Measurements from ENCODE around the gene KCND1. TPM values are rescaled to one million over a fixed set of nuclear protein-coding genes. Genes with fewer than 3 reads are reported as not detected.

KCND1 gene
- total RNA-seq, result 1 to 10 TPM; 3.8 to 5.0 TPM

- no peaks in the 10 kb centered on the region for H3K36me3 ChIP-seq
- no peaks in the 10 kb centered on the region for H3K27me3 ChIP-seq (replicated peaks; ENCODE audit: insufficient read depth)
- DNase-seq (ENCODE audit: low spot score), result no peak
- ATAC-seq (ENCODE audit: insufficient number of reproducible peaks, low FRiP score, low read depth), result no peak
- H3K27ac ChIP-seq, result peak within 1 kb of the TSS; percentile 43 to 64
- peak within 1 kb of the TSS; percentile 73 for H3K4me3 ChIP-seq
- no peak for TF ChIP-seq CTCF (IDR thresholded peaks at IDR 0.05)
- H3K9me3 ChIP-seq, result no peaks in the 10 kb centered on the region
- H3K4me1 ChIP-seq (ENCODE audit: control insufficient read depth in 1 of 2, low read depth in 2 of 2), result peaks cover 0 to 2% of the 10 kb centered on the region in 2 donors
Measured at GRCh38 chrX:48971249-48972219, at the start of gene KCND1. KCND1 (minus strand) TSS chrX:48971844; CDS start chrX:48970271, 1,573 bp downstream.

- Histone ChIP-seq H3K27ac (no peak overlapping the region), H3K4me1 (ENCODE audit: control insufficient read depth in 1 of 2, low read depth in 2 of 2) (no peaks in the 10 kb centered on the region), H3K4me3 (no peak overlapping the region), H3K9me3 (no peaks in the 10 kb centered on the region), H3K36me3 (no peaks in the 10 kb centered on the region), H3K27me3 (replicated peaks; ENCODE audit: insufficient read depth) (no peaks in the 10 kb centered on the region)
- ATAC-seq (ENCODE audit: insufficient number of reproducible peaks, low FRiP score, low read depth), result no peak
- no peak for DNase-seq (ENCODE audit: low spot score)
- no peak for TF ChIP-seq CTCF (IDR thresholded peaks at IDR 0.05)
Measured at GRCh38 chrX:49019599-49020249, 48.1 kb upstream of the KCND1 start.

GRCh38 chrX:49019050-49019449 is 47.4 kb upstream of the KCND1 start:
- Histone ChIP-seq H3K9me3 (no peaks in the 10 kb centered on the region), H3K27ac (no peak overlapping the region), H3K4me3 (no peak overlapping the region), H3K27me3 (replicated peaks; ENCODE audit: insufficient read depth) (no peaks in the 10 kb centered on the region), H3K4me1 (ENCODE audit: control insufficient read depth in 1 of 2, low read depth in 2 of 2) (no peaks in the 10 kb centered on the region), H3K36me3 (no peaks in the 10 kb centered on the region)
- no peak for TF ChIP-seq CTCF (IDR thresholded peaks at IDR 0.05)
- ATAC-seq (ENCODE audit: insufficient number of reproducible peaks, low FRiP score, low read depth) (no peak), DNase-seq (ENCODE audit: low spot score) (no peak)

GRCh38 chrX:49003696-49004095 is 32.1 kb upstream of the KCND1 start:
- no peak for TF ChIP-seq CTCF (IDR thresholded peaks at IDR 0.05)
- DNase-seq (ENCODE audit: low spot score), result no peak
- no peak overlapping the region for H3K4me3 ChIP-seq
- no peaks in the 10 kb centered on the region for H3K27me3 ChIP-seq (replicated peaks; ENCODE audit: insufficient read depth)
- no peak for ATAC-seq (ENCODE audit: insufficient number of reproducible peaks, low FRiP score, low read depth)
- peaks cover 0 to 8% of the 10 kb centered on the region in 2 donors for H3K4me1 ChIP-seq (ENCODE audit: control insufficient read depth in 1 of 2, low read depth in 2 of 2)
- no peaks in the 10 kb centered on the region for H3K36me3 ChIP-seq
- no peak overlapping the region for H3K27ac ChIP-seq
- no peaks in the 10 kb centered on the region for H3K9me3 ChIP-seq
